Progenitor cell of endocrine pancreas (in vitro differentiated cells): ENCODE measurements around the gene TESMIN. TPM values are rescaled to one million over a fixed set of nuclear protein-coding genes. Genes with fewer than 3 reads are reported as not detected.

Source experiments
- DNase-seq: peaks from one replicate; pipeline ENCODE4 v3.0.0; 2021; ENCODE audit warnings: low spot score; ENCODE audit not compliant: unreplicated experiment
- H3K27ac Mint-ChIP-seq: 2 replicates; pipeline ENCODE4 v1.8.0; 2021; ENCODE audit warnings: mild to moderate bottlenecking, moderate library complexity, mixed read lengths
- H3K27me3 Mint-ChIP-seq: 2 replicates; pipeline ENCODE4 v1.8.0; 2021; ENCODE audit warnings: mixed read lengths
- H3K36me3 Mint-ChIP-seq: 2 replicates; pipeline ENCODE4 v1.8.0; 2022; ENCODE audit warnings: mixed read lengths; ENCODE audit not compliant: insufficient read depth
- H3K4me1 Mint-ChIP-seq: 2 replicates; pipeline ENCODE4 v1.8.0; 2021; ENCODE audit warnings: low read depth, mixed read lengths
- H3K4me3 Mint-ChIP-seq: 2 replicates; pipeline ENCODE4 v1.8.0; 2021; ENCODE audit warnings: low read depth, mild to moderate bottlenecking, moderate library complexity, mixed read lengths
- H3K9me3 Mint-ChIP-seq: 2 replicates; pipeline ENCODE4 v1.8.0; 2021; ENCODE audit warnings: low read depth, mixed read lengths
- CTCF ChIP-seq: fragments of 200-600 bp; sonication (generic); IDR thresholded peaks from one replicate; pipeline ENCODE4 v1.5.0; 2021; ENCODE audit warnings: antibody characterized with exemption, mild to moderate bottlenecking; ENCODE audit not compliant: unreplicated experiment
- total RNA-seq: library from RNA; stranded (reverse); gene quantifications from 2 replicates; pipeline ENCODE4 v1.2.1, GENCODE V29; 2021

Gene TESMIN
- total RNA-seq, 1 donor from 2014 or later: 26.6 TPM

DNA sequence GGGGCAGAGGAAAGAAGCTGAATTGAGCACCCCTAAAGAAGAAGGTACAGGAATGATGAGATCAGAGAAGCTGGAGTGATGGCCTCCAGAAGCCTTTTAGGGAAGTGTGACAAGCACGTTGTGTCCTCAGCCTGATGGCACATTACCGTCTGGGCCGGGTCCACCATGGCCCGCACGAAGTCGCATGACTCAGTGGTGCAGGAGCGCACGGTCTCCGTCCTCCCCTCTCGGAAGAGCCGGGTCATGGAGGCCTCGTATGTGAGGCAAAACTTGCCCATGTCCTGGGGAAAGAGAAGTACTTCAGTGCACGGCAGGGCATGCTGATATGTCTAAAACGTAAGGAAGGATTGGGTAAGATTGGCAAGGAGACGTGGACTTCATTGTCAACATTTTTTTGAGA lies 11.2 kb upstream of the TESMIN start:
- no peaks in the 10 kb centered on the region for H3K36me3 Mint-ChIP-seq
- H3K27me3 Mint-ChIP-seq: peaks cover 9% of the 10 kb centered on the region
- H3K9me3 Mint-ChIP-seq: no peaks in the 10 kb centered on the region
- no peak overlapping the region for H3K4me3 Mint-ChIP-seq
- no peak for TF ChIP-seq CTCF
- no peak overlapping the region for H3K27ac Mint-ChIP-seq
- DNase-seq: no peak
- no peaks in the 10 kb centered on the region for H3K4me1 Mint-ChIP-seq

DNA sequence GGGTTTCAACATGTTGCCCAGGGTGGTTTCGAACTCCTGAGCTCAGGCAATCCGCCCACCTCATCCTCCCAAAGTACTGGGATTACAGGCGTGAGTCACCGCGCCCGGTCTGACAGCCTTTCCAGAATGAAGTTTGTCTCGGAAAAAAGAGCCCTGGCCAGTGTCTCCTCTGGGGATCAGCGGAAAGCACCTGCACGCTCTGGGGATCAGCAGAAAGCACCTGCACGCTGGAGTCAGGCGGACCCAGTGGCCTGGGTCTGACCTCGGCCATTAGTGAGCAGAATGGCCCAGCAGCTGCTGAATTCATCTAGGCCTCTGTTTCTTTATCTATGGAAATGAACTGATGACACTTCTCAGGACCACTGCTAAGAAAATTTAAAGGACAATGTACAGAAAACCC lies 10.5 kb upstream of the TESMIN start:
- Mint-ChIP-seq H3K9me3 (no peaks in the 10 kb centered on the region), H3K36me3 (no peaks in the 10 kb centered on the region), H3K27ac (no peak overlapping the region), H3K4me1 (no peaks in the 10 kb centered on the region), H3K27me3 (peaks cover 9% of the 10 kb centered on the region), H3K4me3 (no peak overlapping the region)
- no peak for TF ChIP-seq CTCF
- DNase-seq: no peak

DNA sequence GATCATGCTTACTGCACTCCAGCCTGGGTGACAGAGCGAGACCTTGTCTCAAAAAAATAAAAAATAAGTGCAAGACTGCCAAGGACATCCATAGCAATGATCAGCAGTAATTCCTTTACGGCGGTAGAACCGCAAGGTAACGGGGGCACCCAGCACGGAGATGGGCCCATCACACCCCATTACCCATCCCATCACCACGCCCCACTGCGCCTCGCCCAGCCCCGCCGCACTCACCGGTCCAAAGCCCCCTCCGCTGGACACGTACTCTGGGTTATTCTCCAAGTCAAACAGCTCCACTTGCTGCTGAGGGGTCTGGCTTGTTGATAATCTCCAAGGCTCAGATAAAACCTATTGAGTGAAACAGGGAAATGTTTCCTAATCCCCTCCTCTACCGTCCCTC lies 8.7 kb upstream of the TESMIN start:
- DNase-seq: no peak
- H3K4me1 Mint-ChIP-seq: peaks cover under 1% of the 10 kb centered on the region

GRCh38 chr11:68757711-68758110 lies 6.4 kb upstream of the TESMIN start:
- peaks cover 4% of the 10 kb centered on the region for H3K4me1 Mint-ChIP-seq
- H3K27me3 Mint-ChIP-seq: peaks cover 4% of the 10 kb centered on the region
- TF ChIP-seq CTCF: no peak
- no peak overlapping the region for H3K27ac Mint-ChIP-seq
- no peak overlapping the region for H3K4me3 Mint-ChIP-seq
- peaks cover 1% of the 10 kb centered on the region for H3K36me3 Mint-ChIP-seq
- DNase-seq: no peak
- H3K9me3 Mint-ChIP-seq: no peaks in the 10 kb centered on the region

More for the DNA sequence above, 8.7 kb upstream of the TESMIN start:
- TF ChIP-seq CTCF: no peak
- peaks cover 9% of the 10 kb centered on the region for H3K27me3 Mint-ChIP-seq
- no peaks in the 10 kb centered on the region for H3K36me3 Mint-ChIP-seq
- no peaks in the 10 kb centered on the region for H3K9me3 Mint-ChIP-seq
- no peak overlapping the region for H3K27ac Mint-ChIP-seq
- no peak overlapping the region for H3K4me3 Mint-ChIP-seq

- H3K27ac Mint-ChIP-seq: no peak overlapping the region
- no peaks in the 10 kb centered on the region for H3K9me3 Mint-ChIP-seq
- H3K27me3 Mint-ChIP-seq: no peaks in the 10 kb centered on the region
- TF ChIP-seq CTCF: no peak
- H3K4me3 Mint-ChIP-seq: no peak overlapping the region
- DNase-seq: no peak
- peaks cover 6% of the 10 kb centered on the region for H3K4me1 Mint-ChIP-seq
- peaks cover 1% of the 10 kb centered on the region for H3K36me3 Mint-ChIP-seq
Observed at GRCh38 chr11:68756171-68756766, 4.9 kb upstream of the TESMIN start.
